SK-N-SH (cell line): Measurements from ENCODE around the gene ABCC11. TPM values are rescaled to one million over a fixed set of nuclear protein-coding genes. Genes with fewer than 3 reads are reported as not detected.

Experiments used
- CTCF ChIA-PET: fragments of 300-600, 350-600 bp; formaldehyde crosslinking; extraction: SDS; loops from one replicate; lab custom pipeline; 2021; lab: Yijun Ruan, JAX
- POLR2A ChIA-PET: fragments of 350-600 bp; sonication (Branson Sonifier 250); formaldehyde crosslinking; extraction: SDS; loops from one replicate; lab custom pipeline; 2020; ENCODE audit warnings: antibody characterized with exemption, inconsistent platforms; lab: Yijun Ruan, JAX
- DNase-seq: peaks from one replicate; pipeline ENCODE4 v3.0.0; 2012
- H2AFZ ChIP-seq: fragments of 200-600 bp; sonication (generic); 2 replicates; pipeline ENCODE4 v1.8.1; 2016; ENCODE audit warnings: antibody characterized with exemption, mild to moderate bottlenecking, low read depth
- H3F3A ChIP-seq: fragments of 200-600 bp; sonication (generic); replicated peaks from 2 replicates; pipeline ENCODE3; 2016; ENCODE audit warnings: antibody characterized with exemption, mild to moderate bottlenecking; ENCODE audit not compliant: insufficient read depth
- H3K27ac ChIP-seq, 2 experiments: fragments of 200-500 bp in 1 of 2; fragments of 200-600 bp in 1 of 2; sonication (Bioruptor generic) in 1 of 2; sonication (generic), shearing (Covaris generic) in 1 of 2; 2 replicates each; pipeline versions ENCODE4 v1.5.1 to v1.6.1; 2014 to 2016; ENCODE audit warnings: low read depth in 2 of 2, inconsistent platforms in 1 of 2, low read length in 1 of 2, mild to moderate bottlenecking in 1 of 2, mixed read lengths in 1 of 2
- H3K27me3 ChIP-seq: fragments of 200-600 bp; sonication (generic), shearing (Covaris generic); 2 replicates; pipeline ENCODE4 v1.6.1; 2016; ENCODE audit warnings: mixed run types; ENCODE audit not compliant: insufficient read depth
- H3K36me3 ChIP-seq, 2 experiments: fragments of 200-500 bp in 1 of 2; fragments of 200-600 bp in 1 of 2; sonication (Bioruptor generic) in 1 of 2; sonication (generic) in 1 of 2; replicated peaks in 1 of 2; 2 replicates each; pipeline versions ENCODE3 to v1.5.1; 2014 to 2016; ENCODE audit warnings: low read length in 1 of 2, mild to moderate bottlenecking in 1 of 2; ENCODE audit not compliant: insufficient read depth in 2 of 2, control insufficient read depth in 1 of 2
- H3K4me1 ChIP-seq, 2 experiments: fragments of 200-500 bp in 1 of 2; fragments of 200-600 bp in 1 of 2; sonication (Bioruptor generic) in 1 of 2; sonication (generic), shearing (Covaris generic) in 1 of 2; 2 replicates each; pipeline versions ENCODE4 v1.5.1 to v1.6.1; 2014 to 2016; ENCODE audit warnings: low read depth in 1 of 2, low read length in 1 of 2, mixed run types in 1 of 2; ENCODE audit not compliant: insufficient read depth in 2 of 2, control insufficient read depth in 1 of 2
- H3K4me2 ChIP-seq: fragments of 200-600 bp; sonication (generic), shearing (Covaris generic); 2 replicates; pipeline ENCODE4 v1.6.1; 2017; ENCODE audit warnings: mixed run types
- H3K4me3 ChIP-seq, 2 experiments: fragments of 200-500 bp in 1 of 2; fragments of 200-600 bp in 1 of 2; sonication (Bioruptor generic) in 1 of 2; sonication (generic), shearing (Covaris generic) in 1 of 2; 2 replicates each; pipeline versions ENCODE4 v1.5.1 to v1.8.1; 2014 to 2016; ENCODE audit warnings: low read depth in 2 of 2, inconsistent platforms in 1 of 2, low read length in 1 of 2, mild to moderate bottlenecking in 1 of 2, mixed read lengths in 1 of 2, moderate library complexity in 1 of 2
- H3K79me2 ChIP-seq: fragments of 200-600 bp; sonication (generic); 2 replicates; pipeline ENCODE4 v1.8.1; 2017; ENCODE audit warnings: mild to moderate bottlenecking; ENCODE audit not compliant: insufficient read depth
- H3K9ac ChIP-seq: fragments of 200-600 bp; sonication (generic); 2 replicates; pipeline ENCODE4 v1.6.1; 2017; ENCODE audit warnings: mixed run types
- H3K9me2 ChIP-seq: fragments of 200-600 bp; sonication (generic); 2 replicates; pipeline ENCODE4 v1.6.1; 2017; ENCODE audit warnings: mixed run types
- H3K9me3 ChIP-seq: fragments of 200-600 bp; sonication (generic); 2 replicates; pipeline ENCODE4 v1.6.1; 2017; ENCODE audit warnings: mixed run types, mild to moderate bottlenecking, moderate library complexity
- H4K20me1 ChIP-seq: fragments of 200-600 bp; sonication (generic); 2 replicates; pipeline ENCODE4 v1.6.1; 2017; ENCODE audit warnings: mild to moderate bottlenecking, mixed run types; ENCODE audit not compliant: insufficient read depth
- ELF1 ChIP-seq: IDR thresholded peaks from 2 replicates; pipeline ENCODE4 v1.4.0; 2012
- EZH2phosphoT487 ChIP-seq: fragments of 200-600 bp; sonication (generic); IDR thresholded peaks from 2 replicates; pipeline ENCODE4 v1.6.1; 2017; ENCODE audit warnings: low read depth, mixed run types, mild to moderate bottlenecking, antibody characterized with exemption, moderate library complexity, borderline replicate concordance
- FOSL2 ChIP-seq: IDR thresholded peaks from 2 replicates; pipeline ENCODE4 v1.4.0; 2012; ENCODE audit warnings: low read depth, mild to moderate bottlenecking, moderate library complexity, borderline replicate concordance
- FOXJ3 ChIP-seq: sonication (generic); formaldehyde crosslinking; IDR thresholded peaks from 2 replicates; pipeline ENCODE4 v1.5.1; 2020; ENCODE audit warnings: mild to moderate bottlenecking, missing genetic modification reagents
- GABPA ChIP-seq: IDR thresholded peaks from 2 replicates; pipeline ENCODE4 v1.4.0; 2012; ENCODE audit warnings: low read depth, mild to moderate bottlenecking
- GATA2 ChIP-seq: sonication (generic); formaldehyde crosslinking; IDR thresholded peaks from 2 replicates; pipeline ENCODE4 v1.5.0; 2020; ENCODE audit warnings: mild to moderate bottlenecking, missing genetic modification reagents
- MXI1 ChIP-seq: IDR thresholded peaks from 2 replicates; pipeline ENCODE4 v1.6.1; 2012; ENCODE audit warnings: mild to moderate bottlenecking, low read depth, low read length, improper control_type of control experiment
- NRF1 ChIP-seq: IDR thresholded peaks from 2 replicates; pipeline ENCODE4 v1.6.1; 2012; ENCODE audit warnings: low read depth, mild to moderate bottlenecking, low read length
- POLR2AphosphoS5 ChIP-seq: IDR thresholded peaks from 2 replicates; pipeline ENCODE4 v1.6.1; 2012; ENCODE audit warnings: low read depth, low read length
- RCOR1 ChIP-seq: fragments of 150-350 bp; IDR thresholded peaks from 2 replicates; pipeline ENCODE4 v1.6.1; 2017; ENCODE audit warnings: antibody characterized with exemption, low read length
- RXRA ChIP-seq: IDR thresholded peaks from 2 replicates; pipeline ENCODE4 v1.4.0; 2012; ENCODE audit warnings: low read depth, mild to moderate bottlenecking, borderline replicate concordance
- ZBTB33 ChIP-seq: IDR thresholded peaks from 2 replicates; pipeline ENCODE4 v1.4.0; 2012; ENCODE audit warnings: low read depth, borderline replicate concordance
- WGBS: methylation state at CpG from one replicate; pipeline ENCODE4 v1.1.6; 2017; ENCODE audit warnings: low lambda C conversion rate; 5-methylcytosine and 5-hydroxymethylcytosine counted together
- polyA plus RNA-seq, 3 experiments: library from polyadenylated mRNA; depleted of rRNA; stranded (reverse); fragments of >200 nt; gene quantifications; 2 replicates each; pipeline ENCODE4 v1.2.3, GENCODE V29; 2012
- TF ChIP-seq, protein P1 (sequence below): fragments of 150-350 bp; IDR thresholded peaks from 2 replicates; pipeline ENCODE4 v1.6.1; 2016; ENCODE audit warnings: mild to moderate bottlenecking, low read depth, low read length
- TF ChIP-seq, protein P2 (sequence below): IDR thresholded peaks from 2 replicates; pipeline ENCODE4 v1.4.0; 2012; ENCODE audit warnings: low read depth

Gene ABCC11
- polyA plus RNA-seq, 1 of the 3 experiments (the other 2 are of a cell fraction), result 0.07 TPM

DNA sequence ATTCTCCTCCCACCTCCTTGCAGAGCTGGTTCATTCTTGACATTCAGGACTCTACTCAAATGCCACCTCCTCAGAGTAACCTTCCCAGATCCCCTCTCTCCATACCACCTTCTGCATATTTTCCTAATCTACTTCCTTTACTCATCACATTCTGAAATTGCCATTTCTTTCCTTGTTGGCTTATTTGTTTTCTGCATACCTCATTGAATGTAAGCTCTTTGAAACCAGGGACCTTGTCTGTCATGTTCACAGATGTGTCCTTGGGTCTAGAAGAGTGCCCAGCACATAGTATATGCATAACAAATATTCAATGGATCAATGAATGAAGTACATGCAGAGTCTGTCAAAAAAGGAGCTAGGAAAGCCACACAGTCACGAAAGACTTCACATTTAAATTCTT, 11.1 kb downstream of the ABCC11 start:
- Histone ChIP-seq H3K9me2 (no peaks in the 10 kb centered on the region), H3K4me1 (no peaks in the 10 kb centered on the region), H3K27ac (no peak overlapping the region)
- WGBS, result 56% methylated on average over 1 of the region's 1 CpG
- TF ChIP-seq ELF1 (no peak), FOXJ3 (CRISPR knock-in tag) (no peak), POLR2AphosphoS5 (no peak), NRF1 (no peak), MXI1 (no peak), GATA2 (no peak), ZBTB33 (no peak)
- TF ChIP-seq, all 33 proteins: peak for 0
- H2AFZ ChIP-seq, result no peak overlapping the region
- no peaks in the 10 kb centered on the region for H3F3A ChIP-seq
- no peak overlapping the region for H3K9ac ChIP-seq
- H3K27me3 ChIP-seq, result no peaks in the 10 kb centered on the region
- H3K9me3 ChIP-seq, result no peaks in the 10 kb centered on the region
- no peak for DNase-seq
- ChIA-PET POLR2A (no interaction called here), CTCF (interaction anchor here (1.1 to 1.7 kb wide), 4 partner anchors 14 to 387 kb away, joined by 3 to 9 read pairs (median 4); no protein-coding TSS in a partner anchor)
- no peak overlapping the region for H3K4me3 ChIP-seq
- no peaks in the 10 kb centered on the region for H3K36me3 ChIP-seq
- H3K4me2 ChIP-seq, result no peak overlapping the region
- no peaks in the 10 kb centered on the region for H3K79me2 ChIP-seq
- no peaks in the 10 kb centered on the region for H4K20me1 ChIP-seq

DNA sequence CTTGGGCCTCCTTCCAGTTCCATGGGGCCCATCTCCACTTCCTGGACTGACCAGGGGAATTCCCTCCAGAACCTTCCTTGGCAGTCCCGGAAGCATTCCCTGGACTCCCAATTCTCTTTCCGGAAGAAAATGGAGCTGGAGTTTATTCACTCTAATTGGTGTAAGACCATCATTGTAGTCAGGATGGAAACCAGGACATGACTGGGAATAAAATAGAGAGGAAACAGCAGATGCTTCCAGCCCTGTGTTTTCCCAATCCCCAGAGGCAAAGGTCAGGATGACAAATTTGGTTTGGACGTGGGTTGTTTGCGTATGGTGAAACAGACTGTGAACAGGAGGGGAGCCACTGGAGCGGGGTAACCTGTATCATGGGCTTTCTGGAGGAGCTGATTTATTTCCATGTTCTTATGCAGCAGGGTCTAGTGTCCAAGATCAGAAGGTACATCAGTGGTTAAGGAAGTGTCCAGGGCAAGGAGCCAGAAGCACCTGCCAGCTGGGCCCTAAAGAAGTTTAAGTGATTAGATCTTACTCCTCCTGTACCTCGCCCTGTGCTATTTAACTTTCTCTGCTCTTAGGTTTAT, 11.7 kb downstream of the ABCC11 start:
- Histone ChIP-seq H2AFZ (no peak overlapping the region), H3K9ac (no peak overlapping the region), H4K20me1 (no peaks in the 10 kb centered on the region), H3K27ac (no peak overlapping the region), H3K9me3 (no peaks in the 10 kb centered on the region), H3K4me2 (no peak overlapping the region), H3K79me2 (no peaks in the 10 kb centered on the region), H3F3A (no peaks in the 10 kb centered on the region), H3K27me3 (no peaks in the 10 kb centered on the region), H3K36me3 (no peaks in the 10 kb centered on the region), H3K9me2 (no peaks in the 10 kb centered on the region), H3K4me3 (no peak overlapping the region), H3K4me1 (no peaks in the 10 kb centered on the region)
- DNase-seq, result no peak
- 84% methylated on average over 6 of the region's 6 CpGs for WGBS
- ChIA-PET CTCF (interaction anchor here (0.7 to 3.3 kb wide), 6 partner anchors 13 to 395 kb away, joined by 3 to 15 read pairs (median 4); no protein-coding TSS in a partner anchor), POLR2A (no interaction called here)
- TF ChIP-seq, protein P1, sequence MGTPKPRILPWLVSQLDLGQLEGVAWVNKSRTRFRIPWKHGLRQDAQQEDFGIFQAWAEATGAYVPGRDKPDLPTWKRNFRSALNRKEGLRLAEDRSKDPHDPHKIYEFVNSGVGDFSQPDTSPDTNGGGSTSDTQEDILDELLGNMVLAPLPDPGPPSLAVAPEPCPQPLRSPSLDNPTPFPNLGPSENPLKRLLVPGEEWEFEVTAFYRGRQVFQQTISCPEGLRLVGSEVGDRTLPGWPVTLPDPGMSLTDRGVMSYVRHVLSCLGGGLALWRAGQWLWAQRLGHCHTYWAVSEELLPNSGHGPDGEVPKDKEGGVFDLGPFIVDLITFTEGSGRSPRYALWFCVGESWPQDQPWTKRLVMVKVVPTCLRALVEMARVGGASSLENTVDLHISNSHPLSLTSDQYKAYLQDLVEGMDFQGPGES, result no peak
- no peak for TF ChIP-seq MXI1
- TF ChIP-seq, protein P2, sequence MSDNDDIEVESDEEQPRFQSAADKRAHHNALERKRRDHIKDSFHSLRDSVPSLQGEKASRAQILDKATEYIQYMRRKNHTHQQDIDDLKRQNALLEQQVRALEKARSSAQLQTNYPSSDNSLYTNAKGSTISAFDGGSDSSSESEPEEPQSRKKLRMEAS, result no peak
- TF ChIP-seq ELF1, result no peak
- no peak for TF ChIP-seq RCOR1
- no peak for TF ChIP-seq EZH2phosphoT487
- no peak for TF ChIP-seq RXRA
- no peak for TF ChIP-seq GABPA
- TF ChIP-seq ZBTB33, result no peak
- no peak for TF ChIP-seq FOSL2
